ENCODE results near the gene ANKRD6.

Gene ANKRD6

DNA sequence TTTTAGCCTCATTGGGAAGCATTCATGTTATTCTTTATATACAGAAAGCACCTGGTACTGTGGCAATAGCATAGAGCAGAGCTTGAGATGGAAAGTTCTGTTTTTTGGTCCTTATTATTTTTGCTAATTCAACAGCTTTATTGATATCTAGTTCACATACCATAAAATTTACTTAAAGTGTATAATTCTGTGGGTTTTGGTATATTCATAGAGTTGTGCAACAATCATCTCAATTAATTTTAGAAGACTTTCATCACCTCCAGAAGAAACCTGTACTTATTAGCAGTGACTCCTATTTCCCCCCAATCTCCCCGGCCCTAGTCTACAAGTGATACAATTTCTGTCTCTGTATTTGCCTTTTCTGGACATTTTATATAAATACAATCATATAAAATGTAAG lies 77.4 kb downstream of the ANKRD6 start:
- H3K4me3 ChIP-seq (ENCODE audit: low read depth, low read length) = no peak overlapping the region
- DNase-seq (ENCODE audit: low read depth) = no peak
- TF ChIP-seq, protein P1, sequence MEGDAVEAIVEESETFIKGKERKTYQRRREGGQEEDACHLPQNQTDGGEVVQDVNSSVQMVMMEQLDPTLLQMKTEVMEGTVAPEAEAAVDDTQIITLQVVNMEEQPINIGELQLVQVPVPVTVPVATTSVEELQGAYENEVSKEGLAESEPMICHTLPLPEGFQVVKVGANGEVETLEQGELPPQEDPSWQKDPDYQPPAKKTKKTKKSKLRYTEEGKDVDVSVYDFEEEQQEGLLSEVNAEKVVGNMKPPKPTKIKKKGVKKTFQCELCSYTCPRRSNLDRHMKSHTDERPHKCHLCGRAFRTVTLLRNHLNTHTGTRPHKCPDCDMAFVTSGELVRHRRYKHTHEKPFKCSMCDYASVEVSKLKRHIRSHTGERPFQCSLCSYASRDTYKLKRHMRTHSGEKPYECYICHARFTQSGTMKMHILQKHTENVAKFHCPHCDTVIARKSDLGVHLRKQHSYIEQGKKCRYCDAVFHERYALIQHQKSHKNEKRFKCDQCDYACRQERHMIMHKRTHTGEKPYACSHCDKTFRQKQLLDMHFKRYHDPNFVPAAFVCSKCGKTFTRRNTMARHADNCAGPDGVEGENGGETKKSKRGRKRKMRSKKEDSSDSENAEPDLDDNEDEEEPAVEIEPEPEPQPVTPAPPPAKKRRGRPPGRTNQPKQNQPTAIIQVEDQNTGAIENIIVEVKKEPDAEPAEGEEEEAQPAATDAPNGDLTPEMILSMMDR (IDR thresholded peaks at IDR 0.05; ENCODE audit: low read depth, low read length, missing control alignments) = no peak

GRCh38 chr6:89518352-89519055 lies 85.6 kb downstream of the ANKRD6 start:
- no peak for DNase-seq (ENCODE audit: low read depth)
- no peak overlapping the region for H3K4me3 ChIP-seq (ENCODE audit: low read depth, low read length)
- TF ChIP-seq, protein P1 (IDR thresholded peaks at IDR 0.05; ENCODE audit: low read depth, low read length, missing control alignments) = no peak

DNA sequence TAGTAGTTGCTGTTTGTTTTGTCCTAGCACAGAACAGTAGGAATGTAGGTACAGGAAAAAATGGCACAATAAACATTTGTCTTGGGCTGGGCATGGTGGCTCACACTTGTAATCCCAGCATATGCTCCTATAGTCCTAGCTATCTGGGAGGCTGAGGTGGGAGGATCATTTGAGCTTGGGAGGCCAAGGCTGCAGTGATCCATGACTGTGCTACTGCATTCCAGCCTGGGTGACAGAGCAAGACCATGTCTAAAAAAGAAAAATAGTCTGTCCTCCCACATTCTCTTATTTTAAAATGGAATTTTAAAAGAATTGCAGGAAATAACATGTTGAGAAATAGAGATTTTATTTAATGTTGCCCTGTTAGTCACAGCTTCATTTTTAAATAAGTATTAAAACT lies 87.8 kb downstream of the ANKRD6 start:
- no peak overlapping the region for H3K4me3 ChIP-seq (ENCODE audit: low read depth, low read length)
- no peak for DNase-seq (ENCODE audit: low read depth)
- TF ChIP-seq, protein P1 (IDR thresholded peaks at IDR 0.05; ENCODE audit: low read depth, low read length, missing control alignments) = no peak

GRCh38 chr6:89522778-89523177 lies 89.8 kb downstream of the ANKRD6 start:
- no peak overlapping the region for H3K4me3 ChIP-seq (ENCODE audit: low read depth, low read length)
- no peak for DNase-seq (ENCODE audit: low read depth)
- TF ChIP-seq, protein P1 (IDR thresholded peaks at IDR 0.05; ENCODE audit: low read depth, low read length, missing control alignments) = no peak

DNA sequence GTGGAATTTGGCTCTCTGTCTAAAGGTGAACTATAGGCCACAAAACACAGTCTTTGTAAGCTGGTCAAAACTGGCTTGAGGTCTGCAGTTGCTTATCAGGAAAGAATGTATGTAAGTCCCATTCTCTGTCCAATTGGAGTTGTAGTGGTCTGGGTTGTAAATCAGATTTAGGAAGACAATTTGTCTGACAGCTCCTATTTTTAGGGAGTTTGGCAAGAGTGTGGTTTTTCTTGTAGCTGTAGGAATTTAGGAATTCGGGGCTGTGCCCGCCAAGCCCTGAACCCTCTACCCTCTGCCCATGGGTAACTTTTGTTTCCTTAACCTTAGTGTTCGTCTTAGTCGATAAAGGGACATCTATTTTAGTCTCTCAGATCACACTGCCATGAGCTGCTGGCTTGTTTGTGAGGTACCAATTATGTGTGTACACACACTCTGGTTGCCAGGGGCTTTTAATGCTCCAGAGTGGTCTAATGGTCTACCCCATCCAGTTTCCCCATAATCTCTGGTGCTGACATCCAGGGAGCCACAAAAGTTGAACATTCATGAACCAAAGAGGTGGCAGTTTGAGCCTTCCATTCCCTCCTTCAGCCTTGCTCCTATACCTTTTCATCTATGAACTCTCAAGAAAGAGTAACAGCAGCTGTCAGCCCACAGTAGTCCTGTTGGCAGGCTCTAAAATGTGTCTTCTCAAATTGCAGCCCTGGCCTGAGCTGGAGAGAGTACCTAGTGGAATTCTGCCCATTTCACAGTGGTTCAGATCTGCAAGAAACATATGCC lies 93.0 kb downstream of the ANKRD6 start:
- no peak for DNase-seq (ENCODE audit: low read depth)
- TF ChIP-seq, protein P1 (IDR thresholded peaks at IDR 0.05; ENCODE audit: low read depth, low read length, missing control alignments) = no peak

GRCh38 chr6:89526563-89526869 lies 93.6 kb downstream of the ANKRD6 start:
- TF ChIP-seq, protein P1 (IDR thresholded peaks at IDR 0.05; ENCODE audit: low read depth, low read length, missing control alignments) = no peak
- no peak for DNase-seq (ENCODE audit: low read depth)
- no peak overlapping the region for H3K4me3 ChIP-seq (ENCODE audit: low read depth, low read length)

More for the DNA sequence above, 93.0 kb downstream of the ANKRD6 start:
- no peak overlapping the region for H3K4me3 ChIP-seq (ENCODE audit: low read depth, low read length)
